ENCODE results near the gene LRCOL1. TPM values are rescaled to one million over a fixed set of nuclear protein-coding genes. Genes with fewer than 3 reads are reported as not detected.

Gene LRCOL1
- total RNA-seq, 1 donor from 2014 or later, result not detected

DNA sequence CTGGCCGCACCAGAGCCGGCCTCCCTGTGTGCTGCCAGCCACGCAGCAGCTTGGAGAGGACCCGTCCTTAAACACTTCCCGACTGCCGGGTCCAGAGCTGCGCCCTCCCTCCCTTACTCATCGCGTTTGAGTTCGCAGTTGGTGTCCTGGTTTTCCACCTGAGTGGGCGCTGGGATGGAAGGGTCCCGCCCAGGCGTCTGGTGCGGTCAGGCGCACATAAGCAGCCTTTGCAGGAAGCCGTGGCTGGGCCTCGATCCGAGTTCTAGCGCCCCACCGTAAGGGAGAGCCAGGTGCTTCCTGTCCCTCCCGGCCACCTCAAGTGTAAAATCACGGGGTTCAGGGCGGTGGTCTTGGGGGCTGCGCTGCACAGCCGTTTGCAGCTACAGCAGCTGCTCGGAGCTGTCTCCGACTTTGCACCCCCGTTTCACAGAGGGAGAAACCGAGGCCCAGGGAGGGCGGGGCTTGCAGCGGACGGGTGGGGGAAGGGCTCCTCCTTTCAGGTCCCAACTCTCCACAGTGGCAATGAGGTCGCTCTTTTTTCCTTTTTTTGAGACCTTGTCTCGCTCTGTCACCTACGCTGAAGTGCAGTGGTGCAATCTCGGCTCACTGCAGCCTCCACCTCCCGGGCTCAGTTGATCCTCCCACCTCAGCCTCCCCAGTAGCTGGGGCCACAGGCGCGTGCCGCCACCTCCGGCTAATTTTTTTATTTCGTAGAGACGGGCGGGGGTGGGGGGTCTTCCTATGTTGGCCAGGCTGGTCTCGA lies 51.3 kb downstream of the LRCOL1 start:
- no peak for DNase-seq (ENCODE audit: low read depth)
- peak overlapping the region; percentile 69 for H3K4me3 ChIP-seq (ENCODE audit: low read depth, low read length)
- no peak for TF ChIP-seq CTCF (IDR thresholded peaks at IDR 0.05; ENCODE audit: insufficient read depth, low read length, severe bottlenecking)
- H3K27me3 ChIP-seq (ENCODE audit: control insufficient read depth, insufficient read depth, low read length), result no peaks in the 10 kb centered on the region
- no peak for FAIRE-seq
- H3K36me3 ChIP-seq (ENCODE audit: control insufficient read depth, insufficient read depth, low read length), result peaks cover 1% of the 10 kb centered on the region

- Histone ChIP-seq H3K4me3 (ENCODE audit: low read depth, low read length) (no peak overlapping the region), H3K27me3 (ENCODE audit: control insufficient read depth, insufficient read depth, low read length) (no peaks in the 10 kb centered on the region), H3K36me3 (ENCODE audit: control insufficient read depth, insufficient read depth, low read length) (peaks cover 1% of the 10 kb centered on the region)
- DNase-seq (ENCODE audit: low read depth) (no peak), FAIRE-seq (no peak)
- no peak for TF ChIP-seq CTCF (IDR thresholded peaks at IDR 0.05; ENCODE audit: insufficient read depth, low read length, severe bottlenecking)
Observed at GRCh38 chr12:132558042-132558856, 52.1 kb downstream of the LRCOL1 start.

- no peak for FAIRE-seq
- Histone ChIP-seq H3K36me3 (ENCODE audit: control insufficient read depth, insufficient read depth, low read length) (peaks cover 1% of the 10 kb centered on the region), H3K27me3 (ENCODE audit: control insufficient read depth, insufficient read depth, low read length) (no peaks in the 10 kb centered on the region), H3K4me3 (ENCODE audit: low read depth, low read length) (no peak overlapping the region)
- no peak for TF ChIP-seq CTCF (IDR thresholded peaks at IDR 0.05; ENCODE audit: insufficient read depth, low read length, severe bottlenecking)
- no peak for DNase-seq (ENCODE audit: low read depth)
Observed at GRCh38 chr12:132557291-132558015, 52.9 kb downstream of the LRCOL1 start.

DNA sequence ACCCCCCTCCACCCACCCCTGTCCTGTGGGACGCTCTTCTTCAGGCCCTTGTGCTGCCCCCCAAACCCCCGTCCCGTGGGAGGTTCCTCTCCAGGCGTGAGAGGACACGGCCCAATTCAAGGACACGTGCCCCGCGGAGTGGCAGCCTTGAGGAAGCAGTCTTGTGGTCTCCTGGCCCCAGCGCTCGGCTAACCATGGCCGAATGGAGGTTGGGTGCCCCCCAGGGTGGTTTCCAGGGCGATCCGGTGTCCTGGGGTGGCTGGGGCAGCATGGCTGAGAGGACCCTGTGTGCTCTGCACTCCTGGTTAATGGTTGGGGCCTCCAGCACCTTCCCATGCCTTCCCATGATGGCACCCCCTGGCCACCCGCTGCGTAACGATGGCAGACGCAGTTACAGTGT lies 53.6 kb downstream of the LRCOL1 start:
- H3K4me3 ChIP-seq (ENCODE audit: low read depth, low read length), result no peak overlapping the region
- no peaks in the 10 kb centered on the region for H3K27me3 ChIP-seq (ENCODE audit: control insufficient read depth, insufficient read depth, low read length)
- H3K36me3 ChIP-seq (ENCODE audit: control insufficient read depth, insufficient read depth, low read length), result peaks cover 1% of the 10 kb centered on the region
- no peak for FAIRE-seq
- no peak for DNase-seq (ENCODE audit: low read depth)
- TF ChIP-seq CTCF (IDR thresholded peaks at IDR 0.05; ENCODE audit: insufficient read depth, low read length, severe bottlenecking), result no peak

DNA sequence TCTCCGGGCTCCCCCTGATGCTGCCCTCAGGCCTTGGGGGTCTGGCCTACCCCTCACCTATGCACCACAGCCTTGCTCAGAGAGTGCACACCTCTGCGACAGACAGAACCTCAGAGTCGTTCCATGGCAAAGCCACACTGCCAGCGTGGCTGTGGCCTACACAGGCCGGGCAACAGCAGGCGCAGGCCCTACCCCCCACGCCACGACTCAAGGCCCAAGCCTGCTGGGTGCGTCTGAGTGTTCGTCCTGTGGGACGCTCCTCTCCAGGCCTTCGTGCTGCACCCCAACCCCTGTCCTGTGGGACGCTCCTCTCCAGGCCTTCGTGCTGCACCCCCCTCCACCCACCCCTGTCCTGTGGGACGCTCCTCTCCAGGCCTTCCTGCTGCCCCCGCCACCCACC lies 54.2 kb downstream of the LRCOL1 start:
- TF ChIP-seq CTCF (IDR thresholded peaks at IDR 0.05; ENCODE audit: insufficient read depth, low read length, severe bottlenecking), result no peak
- DNase-seq (ENCODE audit: low read depth) (no peak), FAIRE-seq (no peak)
- no peak overlapping the region for H3K4me3 ChIP-seq (ENCODE audit: low read depth, low read length)
- no peaks in the 10 kb centered on the region for H3K27me3 ChIP-seq (ENCODE audit: control insufficient read depth, insufficient read depth, low read length)
- H3K36me3 ChIP-seq (ENCODE audit: control insufficient read depth, insufficient read depth, low read length), result no peaks in the 10 kb centered on the region

All from bronchial epithelial cell (primary cell).